ENCODE data around the gene TSPAN12.

TSPAN12 gene

GRCh38 chr7:120743128-120743527 is 114.8 kb downstream of the TSPAN12 start:
- no peak for DNase-seq (ENCODE audit: low read depth)

DNA sequence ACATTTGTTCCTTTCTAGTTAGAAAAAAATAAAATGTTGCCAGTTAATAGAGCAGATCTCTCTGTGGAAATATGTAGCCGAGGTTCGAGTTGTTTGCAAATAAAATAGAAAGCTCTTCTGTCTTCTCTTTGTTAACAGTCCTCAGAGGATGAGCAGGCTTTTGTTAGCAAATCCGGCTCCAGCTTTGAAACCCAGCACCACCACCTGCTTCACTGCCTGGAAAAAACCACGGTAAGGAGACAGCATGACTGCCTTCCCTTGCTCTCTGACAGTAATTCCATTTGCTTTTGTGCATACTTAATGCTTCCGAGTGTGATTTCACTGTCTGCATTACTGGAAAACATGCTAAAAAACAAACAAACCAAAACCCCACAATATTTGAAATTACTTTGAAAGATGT is 115.6 kb downstream of the TSPAN12 start:
- DNase-seq (ENCODE audit: low read depth), result no peak

- DNase-seq (ENCODE audit: low read depth), result no peak
These were observed 116.4 kb downstream of the TSPAN12 start for GRCh38 chr7:120741371-120742042.

DNA sequence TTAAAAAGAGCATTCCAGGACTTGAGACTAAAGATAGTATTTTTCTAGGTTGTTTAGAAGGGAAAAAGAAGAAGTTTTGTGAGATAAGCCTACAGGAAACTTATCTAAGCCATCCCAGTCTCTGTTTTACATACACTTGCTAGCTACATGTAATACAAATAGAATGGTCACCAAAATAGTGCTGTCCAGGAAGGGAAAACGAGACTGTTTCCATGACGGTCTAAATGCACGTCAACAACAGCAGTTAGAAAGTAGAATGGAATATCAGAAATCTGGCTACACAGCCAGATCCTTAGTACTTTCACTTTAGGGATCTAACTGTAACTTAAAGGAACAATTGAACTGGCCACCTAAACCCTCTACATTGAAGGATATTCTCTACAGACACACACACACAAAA is 117.6 kb downstream of the TSPAN12 start:
- no peak for DNase-seq (ENCODE audit: low read depth)

- DNase-seq (ENCODE audit: low read depth), result no peak
These were observed 119.1 kb downstream of the TSPAN12 start for GRCh38 chr7:120738816-120739215.
